Hepatocyte (in vitro differentiated cells): ENCODE data around the gene IMPDH2.

Experiments used
- CTCF ChIP-seq: fragments of 200-600 bp; sonication (generic); IDR thresholded peaks from 2 replicates; pipeline ENCODE4 v1.5.1; 2016; ENCODE audit warnings: antibody characterized with exemption, mild to moderate bottlenecking; ENCODE audit not compliant: poor library complexity
- EZH2 ChIP-seq: fragments of 200-600 bp; sonication (generic); IDR thresholded peaks from 2 replicates; pipeline ENCODE4 v1.6.1; 2016; ENCODE audit warnings: antibody characterized with exemption, mild to moderate bottlenecking, borderline replicate concordance

- TF ChIP-seq CTCF (no peak), EZH2 (no peak)
Measured at GRCh38 chr3:49017229-49017970, 11.8 kb downstream of the IMPDH2 start.
